Activated CD4-positive, alpha-beta T cell treated with anti-CD3 and anti-CD28 coated beads, Interleukin-2, amount 10 ng/mL, durations not matched to agents 7 days and 5 days (primary cell): ENCODE measurements around the gene SMURF1. TPM values are rescaled to one million over a fixed set of nuclear protein-coding genes. Genes with fewer than 3 reads are reported as not detected.

ENCODE experiments used
- CTCF ChIA-PET: fragments of 350-600 bp; sonication (Branson Sonifier 250); formaldehyde crosslinking; loops from one replicate; lab custom pipeline; 2021; ENCODE audit warnings: antibody characterized with exemption; lab: Charles Lee
- POLR2A ChIA-PET: fragments of 350-600 bp; sonication (Branson Sonifier 250); formaldehyde crosslinking; loops from one replicate; lab custom pipeline; 2021; ENCODE audit warnings: antibody characterized with exemption; lab: Charles Lee
- DNase-seq: peaks from one replicate; pipeline ENCODE4 v3.0.0-alpha.2; 2020
- H3K27ac Mint-ChIP-seq: one replicate; pipeline ENCODE4 v1.8.0; 2021; ENCODE audit warnings: mild to moderate bottlenecking, moderate library complexity, mixed read lengths
- H3K27me3 Mint-ChIP-seq: one replicate; pipeline ENCODE4 v1.8.0; 2021; ENCODE audit warnings: mixed read lengths
- H3K36me3 Mint-ChIP-seq: one replicate; pipeline ENCODE4 v1.8.0; 2021; ENCODE audit warnings: low read depth, mixed read lengths
- H3K4me1 Mint-ChIP-seq: one replicate; pipeline ENCODE4 v1.8.0; 2021; ENCODE audit warnings: mixed read lengths
- H3K4me3 Mint-ChIP-seq: one replicate; pipeline ENCODE4 v1.8.0; 2021; ENCODE audit warnings: mild to moderate bottlenecking, moderate library complexity, mixed read lengths
- H3K9me3 Mint-ChIP-seq: one replicate; pipeline ENCODE4 v1.8.0; 2021; ENCODE audit warnings: mixed read lengths
- total RNA-seq, 2 experiments: library from RNA; stranded (reverse); gene quantifications; one replicate each; pipeline ENCODE4 v1.2.3, GENCODE V29; 2021

The SMURF1 gene
- total RNA-seq, 2 experiments from 2014 or later = 12.6 to 14.2 TPM

DNA sequence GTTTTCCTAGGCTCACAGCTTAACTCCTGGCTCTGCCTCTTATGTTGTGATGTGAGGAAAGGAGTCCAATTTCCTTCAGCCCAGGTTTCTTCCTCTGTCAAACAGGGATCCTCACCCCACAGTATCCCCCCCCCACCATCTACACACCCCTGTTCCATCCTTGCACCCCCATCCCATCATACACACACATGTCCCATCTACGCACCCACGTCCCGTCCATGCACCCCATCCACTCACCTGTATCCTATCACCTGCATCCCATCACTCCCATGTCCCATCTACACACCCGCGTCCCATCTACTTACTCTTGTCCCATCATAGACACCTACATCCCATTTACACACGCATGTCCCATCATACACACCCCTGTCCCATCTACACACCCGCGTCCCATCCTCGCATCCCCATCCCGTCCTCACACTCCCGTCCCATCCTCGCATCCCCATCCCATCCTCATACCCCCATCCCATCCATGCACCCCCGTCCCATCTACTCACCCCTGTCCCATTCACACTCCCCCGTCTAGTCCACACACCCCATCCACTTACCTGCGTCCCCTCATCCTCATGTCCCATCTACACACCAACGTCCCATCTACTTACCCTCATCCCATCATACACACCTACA, 148.3 kb downstream of the SMURF1 start:
- H3K9me3 Mint-ChIP-seq = no peaks in the 10 kb centered on the region
- H3K36me3 Mint-ChIP-seq = peaks cover 46% of the 10 kb centered on the region
- ChIA-PET CTCF (interaction anchor here (1.1 kb wide), 1 partner anchor 40 kb away, joined by 3 read pairs; no protein-coding TSS in a partner anchor), POLR2A (no interaction called here)
- DNase-seq = no peak
- peak overlapping the region; percentile 0 for H3K27ac Mint-ChIP-seq
- no peak overlapping the region for H3K4me3 Mint-ChIP-seq
- H3K4me1 Mint-ChIP-seq = peaks cover 11% of the 10 kb centered on the region
- H3K27me3 Mint-ChIP-seq = no peaks in the 10 kb centered on the region

DNA sequence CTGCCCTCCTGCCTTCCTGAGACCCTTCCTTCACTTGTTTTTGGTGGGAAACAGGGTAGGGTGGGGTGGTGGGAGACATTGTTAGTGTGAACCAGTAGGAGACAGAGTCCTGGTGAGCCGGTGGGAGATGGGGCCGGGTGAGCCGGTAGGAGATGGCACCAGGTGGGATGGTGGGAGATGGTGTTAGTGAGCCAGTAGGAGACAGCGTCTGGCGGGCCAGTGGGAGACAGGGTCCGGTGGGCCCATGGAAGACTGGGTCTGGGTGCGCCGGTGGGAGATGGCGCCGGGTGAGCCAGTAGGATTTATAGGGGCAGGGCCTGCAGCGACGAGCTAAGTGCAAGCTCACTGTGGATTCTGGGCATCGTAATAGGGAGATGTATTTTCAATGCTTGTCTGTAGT, 148.8 kb downstream of the SMURF1 start:
- Mint-ChIP-seq H3K36me3 (peaks cover 49% of the 10 kb centered on the region), H3K4me1 (peaks cover 11% of the 10 kb centered on the region), H3K9me3 (no peaks in the 10 kb centered on the region), H3K27me3 (no peaks in the 10 kb centered on the region), H3K4me3 (no peak overlapping the region), H3K27ac (no peak overlapping the region)
- POLR2A ChIA-PET = no interaction called here
- CTCF ChIA-PET = no interaction called here
- no peak for DNase-seq

DNA sequence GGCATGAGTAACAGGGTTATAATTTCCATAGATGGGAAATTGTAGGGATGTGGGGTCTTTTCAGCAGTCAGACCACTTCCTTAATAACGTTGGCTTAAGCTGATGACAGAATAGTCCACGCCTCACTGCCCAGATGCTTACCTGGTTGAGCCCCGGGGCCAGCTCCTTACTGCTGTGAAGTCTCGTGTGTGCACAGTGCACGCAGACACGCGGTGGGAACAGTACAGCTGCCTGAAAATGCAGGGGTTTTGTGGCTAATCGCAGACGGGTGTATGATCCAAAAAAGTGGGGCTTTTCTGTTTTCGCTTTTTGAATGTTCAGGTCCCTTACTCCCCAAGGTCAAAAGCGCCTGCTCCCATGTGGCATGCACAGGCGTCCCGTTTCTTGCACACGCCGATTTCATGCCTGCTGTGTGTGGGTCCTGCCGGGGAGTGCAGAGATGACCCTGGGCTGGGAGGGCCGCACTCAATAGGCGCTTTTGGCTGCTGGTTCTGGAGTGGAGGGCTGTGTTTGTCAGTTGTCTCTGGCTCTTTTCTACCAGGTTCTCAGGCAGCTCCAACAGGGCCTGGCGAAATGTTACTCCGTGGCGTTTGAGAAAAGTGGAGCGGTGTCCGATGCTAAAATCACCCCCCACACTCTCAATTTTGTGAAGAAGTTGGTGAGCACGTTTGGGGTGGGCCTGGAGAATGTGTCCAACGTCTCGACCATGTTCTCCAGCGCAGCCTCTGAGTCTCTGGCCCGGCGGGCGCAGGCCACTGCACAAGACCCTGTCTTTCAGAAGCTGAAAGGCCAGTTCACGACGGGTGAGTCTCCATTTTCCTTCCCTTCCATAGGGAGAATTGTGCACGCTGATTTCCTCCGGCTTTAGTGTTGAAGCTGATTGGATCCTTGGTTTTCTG, 149.6 kb downstream of the SMURF1 start:
- POLR2A ChIA-PET = no interaction called here

DNA sequence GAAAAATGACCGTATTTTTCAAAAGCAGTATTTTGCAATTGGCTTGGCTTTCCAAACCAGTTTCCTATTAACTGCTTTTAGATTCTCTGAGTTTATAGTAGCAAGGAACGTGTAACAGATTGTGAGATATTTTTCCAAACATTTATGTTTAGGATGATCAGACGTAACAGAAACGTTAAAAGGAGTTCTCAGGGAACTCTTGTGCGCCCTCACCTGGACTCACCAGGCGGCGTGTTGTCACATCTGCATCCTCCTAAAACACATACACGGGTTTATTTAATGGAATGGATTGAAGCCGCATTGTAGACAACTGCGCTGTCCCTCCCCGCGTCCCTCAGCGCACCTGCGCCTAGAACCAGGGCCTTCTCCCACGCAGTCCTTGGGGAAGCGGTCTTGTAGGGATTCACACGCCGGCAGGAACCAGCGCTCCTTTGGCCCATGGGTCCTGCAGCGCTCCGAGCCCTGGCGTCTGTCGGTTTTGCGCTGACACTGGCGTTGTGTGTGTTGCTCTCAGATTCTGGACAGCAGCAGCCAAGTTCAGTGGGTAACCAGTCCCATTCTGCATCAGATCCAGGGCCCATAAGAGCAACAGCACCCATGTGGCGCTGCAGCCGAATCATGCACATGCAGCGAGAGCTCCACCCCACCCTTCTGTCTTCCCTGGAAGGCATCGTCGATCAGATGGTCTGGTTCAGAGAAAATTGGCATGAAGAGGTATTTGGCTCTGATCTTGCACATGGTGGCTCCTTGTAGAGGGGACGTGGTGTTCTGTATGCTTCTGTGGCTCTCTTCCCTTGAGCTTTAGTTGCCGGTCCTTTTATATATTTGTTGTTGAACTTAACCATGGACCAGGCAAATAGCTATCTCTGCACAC, 150.6 kb downstream of the SMURF1 start:
- H3K4me1 Mint-ChIP-seq = peaks cover 18% of the 10 kb centered on the region
- DNase-seq = no peak
- no peak overlapping the region for H3K4me3 Mint-ChIP-seq
- no peaks in the 10 kb centered on the region for H3K27me3 Mint-ChIP-seq
- CTCF ChIA-PET = interaction anchor here (1.2 kb wide), 1 partner anchor 8 kb away, joined by 3 read pairs; no protein-coding TSS in a partner anchor
- POLR2A ChIA-PET = no interaction called here
- no peak overlapping the region for H3K27ac Mint-ChIP-seq
- peaks cover 51% of the 10 kb centered on the region for H3K36me3 Mint-ChIP-seq
- H3K9me3 Mint-ChIP-seq = no peaks in the 10 kb centered on the region

More for the DNA sequence above, 149.6 kb downstream of the SMURF1 start:
- Mint-ChIP-seq H3K4me3 (no peak overlapping the region), H3K36me3 (peaks cover 51% of the 10 kb centered on the region), H3K4me1 (peaks cover 12% of the 10 kb centered on the region), H3K27me3 (no peaks in the 10 kb centered on the region), H3K27ac (no peak overlapping the region), H3K9me3 (no peaks in the 10 kb centered on the region)
- CTCF ChIA-PET = interaction anchor here (1.2 kb wide), 1 partner anchor 9 kb away, joined by 3 read pairs; no protein-coding TSS in a partner anchor
- no peak for DNase-seq

DNA sequence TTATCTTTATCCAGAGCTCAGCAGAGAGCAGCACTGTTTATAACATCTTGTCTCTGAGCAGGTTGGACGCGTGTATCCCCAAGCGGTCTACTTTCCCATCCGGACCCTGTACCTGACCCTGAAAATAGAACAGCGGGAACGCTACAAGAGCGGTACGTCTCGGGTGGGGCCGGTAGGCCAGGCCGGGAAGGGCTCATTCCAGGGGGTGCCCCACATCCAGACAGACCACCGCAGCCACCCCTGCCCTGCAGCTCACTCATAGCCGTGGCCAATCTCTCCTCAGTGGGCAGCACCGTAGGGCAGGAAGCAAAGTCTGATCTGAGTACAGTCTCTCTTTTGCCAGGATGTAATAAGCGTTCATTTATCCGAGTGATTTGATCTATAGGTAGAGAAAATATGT, 151.8 kb downstream of the SMURF1 start:
- no peak overlapping the region for H3K4me3 Mint-ChIP-seq
- H3K4me1 Mint-ChIP-seq = peaks cover 19% of the 10 kb centered on the region
- H3K36me3 Mint-ChIP-seq = peaks cover 63% of the 10 kb centered on the region
- H3K27ac Mint-ChIP-seq = no peak overlapping the region
- H3K9me3 Mint-ChIP-seq = no peaks in the 10 kb centered on the region
- H3K27me3 Mint-ChIP-seq = no peaks in the 10 kb centered on the region
- POLR2A ChIA-PET = no interaction called here
- CTCF ChIA-PET = interaction anchor here (1.0 kb wide), 1 partner anchor 8 kb away, joined by 3 read pairs; no protein-coding TSS in a partner anchor
- DNase-seq = no peak

DNA sequence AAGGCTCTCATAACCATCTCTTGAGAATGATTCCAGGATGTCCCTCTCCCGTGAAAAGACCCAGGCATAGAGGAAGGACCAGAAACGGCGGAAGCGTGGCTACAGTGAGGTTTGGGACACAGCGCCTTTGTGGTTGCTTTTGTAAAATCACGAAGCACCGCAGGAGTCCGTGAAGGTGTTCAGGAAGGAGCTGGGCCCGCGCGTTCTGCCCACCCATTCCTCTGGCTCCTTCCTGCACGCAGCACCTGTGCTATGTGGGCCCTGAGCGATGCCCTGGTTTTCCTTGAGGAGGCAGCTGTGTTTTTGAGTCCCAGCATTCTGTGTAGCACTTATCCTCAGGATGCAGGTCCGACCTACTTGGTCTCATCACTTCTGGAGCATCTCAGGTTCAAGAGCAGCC, 152.8 kb downstream of the SMURF1 start:
- POLR2A ChIA-PET = no interaction called here

DNA sequence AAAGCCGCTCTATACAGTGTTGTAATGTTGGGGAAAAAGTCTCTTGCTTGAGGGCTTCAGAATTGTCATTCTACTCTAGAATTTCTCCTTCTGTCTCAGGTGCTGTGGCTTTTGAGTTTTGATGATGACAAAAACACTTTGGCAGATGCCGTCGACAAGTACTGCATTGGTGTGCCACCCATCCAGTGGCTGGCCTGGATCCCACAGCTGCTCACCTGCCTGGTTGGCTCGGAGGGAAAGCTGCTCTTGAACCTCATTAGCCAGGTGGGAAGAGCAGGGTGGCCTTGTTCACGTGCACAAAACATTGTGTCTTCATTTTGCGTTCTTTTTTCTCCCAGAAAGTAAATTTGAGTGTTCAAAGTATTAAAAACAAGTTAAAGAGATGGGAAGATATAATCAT, 153.6 kb downstream of the SMURF1 start:
- H3K27me3 Mint-ChIP-seq = no peaks in the 10 kb centered on the region
- H3K27ac Mint-ChIP-seq = peak overlapping the region; percentile 46
- H3K9me3 Mint-ChIP-seq = peaks cover 9% of the 10 kb centered on the region
- H3K4me1 Mint-ChIP-seq = peaks cover 13% of the 10 kb centered on the region
- peaks cover 70% of the 10 kb centered on the region for H3K36me3 Mint-ChIP-seq
- CTCF ChIA-PET = interaction anchor here (1.1 kb wide), 1 partner anchor 84 kb away, joined by 3 read pairs; no protein-coding TSS in a partner anchor
- no peak overlapping the region for H3K4me3 Mint-ChIP-seq
- POLR2A ChIA-PET = no interaction called here
- DNase-seq = no peak

More for the DNA sequence above, 152.8 kb downstream of the SMURF1 start:
- Mint-ChIP-seq H3K9me3 (peaks cover 3% of the 10 kb centered on the region), H3K27ac (no peak overlapping the region), H3K27me3 (no peaks in the 10 kb centered on the region), H3K4me1 (peaks cover 17% of the 10 kb centered on the region), H3K36me3 (peaks cover 70% of the 10 kb centered on the region), H3K4me3 (no peak overlapping the region)
- DNase-seq = no peak
- CTCF ChIA-PET = no interaction called here

DNA sequence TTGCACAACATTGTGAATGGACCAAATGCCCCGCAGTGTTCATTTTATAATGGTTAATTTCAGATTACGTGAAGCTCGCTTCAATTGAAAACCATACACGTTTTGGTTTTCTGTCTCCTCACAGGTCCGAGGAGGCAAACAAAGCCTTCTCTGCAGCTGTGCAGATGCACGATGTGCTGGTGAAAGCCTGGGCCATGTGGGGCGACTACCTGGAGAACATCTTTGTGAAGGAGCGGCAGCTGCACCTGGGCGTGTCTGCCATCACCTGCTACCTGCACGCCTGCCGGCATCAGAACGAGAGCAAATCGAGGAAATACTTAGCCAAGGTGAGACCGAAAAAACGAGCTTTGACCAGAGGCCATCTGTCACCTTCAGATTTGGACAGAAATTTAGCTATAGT, 155.3 kb downstream of the SMURF1 start:
- Mint-ChIP-seq H3K4me1 (peaks cover 13% of the 10 kb centered on the region), H3K27me3 (no peaks in the 10 kb centered on the region), H3K27ac (peak overlapping the region; percentile 7), H3K4me3 (no peak overlapping the region), H3K36me3 (peaks cover 81% of the 10 kb centered on the region), H3K9me3 (peaks cover 9% of the 10 kb centered on the region)
- ChIA-PET POLR2A (no interaction called here), CTCF (interaction anchor here (1.1 kb wide), 1 partner anchor 21 kb away, joined by 3 read pairs; no protein-coding TSS in a partner anchor)
- no peak for DNase-seq

DNA sequence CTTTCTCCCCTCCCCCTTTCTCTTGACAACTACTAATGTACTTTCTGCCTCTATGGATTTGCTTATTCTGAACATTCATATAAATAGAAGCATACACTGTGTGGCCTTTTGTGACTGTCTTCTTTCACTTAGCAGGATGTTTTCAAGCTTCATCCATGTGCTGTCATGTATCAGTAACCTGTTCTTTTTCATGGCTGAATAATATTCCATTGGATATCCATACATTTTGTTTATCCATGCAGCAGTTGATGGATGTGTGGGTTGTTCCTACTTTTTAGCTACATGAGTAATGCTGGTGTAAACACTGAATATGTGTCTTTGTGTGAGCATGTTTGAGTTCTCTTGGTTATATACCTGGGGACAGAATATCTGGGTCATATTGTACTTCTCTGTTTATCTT, 158.0 kb downstream of the SMURF1 start:
- Mint-ChIP-seq H3K4me3 (no peak overlapping the region), H3K36me3 (peaks cover 81% of the 10 kb centered on the region), H3K4me1 (peaks cover 8% of the 10 kb centered on the region), H3K9me3 (peaks cover 9% of the 10 kb centered on the region), H3K27ac (no peak overlapping the region), H3K27me3 (no peaks in the 10 kb centered on the region)
- ChIA-PET CTCF (interaction anchor here (0.6 to 1.2 kb wide), 4 partner anchors 8 to 57 kb away, joined by 3 read pairs; no protein-coding TSS in a partner anchor), POLR2A (no interaction called here)
- DNase-seq = no peak

DNA sequence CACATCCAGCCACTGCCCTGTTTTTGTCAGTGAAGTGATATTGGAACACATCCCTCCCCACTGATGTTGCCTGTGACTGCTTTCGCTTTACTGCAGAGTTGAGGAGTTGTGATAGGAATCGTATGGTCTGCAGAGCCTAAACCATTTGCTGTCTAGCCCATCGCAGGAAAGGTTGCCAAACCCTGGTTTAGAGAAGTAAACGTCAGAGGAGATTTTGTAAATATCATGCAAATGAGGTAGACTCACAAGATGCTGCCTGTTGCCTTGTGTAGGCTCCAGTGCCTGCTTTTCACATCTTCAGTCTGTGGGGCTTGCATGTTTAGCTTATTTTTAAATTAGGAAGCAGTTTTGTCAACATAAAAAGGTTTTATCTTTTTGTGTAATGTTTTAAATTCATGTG, 158.5 kb downstream of the SMURF1 start:
- H3K4me3 Mint-ChIP-seq = no peak overlapping the region
- DNase-seq = no peak
- ChIA-PET POLR2A (no interaction called here), CTCF (interaction anchor here (0.6 to 1.3 kb wide), 5 partner anchors 8 to 57 kb away, joined by 3 to 5 read pairs (median 3); no protein-coding TSS in a partner anchor)
- H3K27ac Mint-ChIP-seq = no peak overlapping the region
- H3K9me3 Mint-ChIP-seq = peaks cover 9% of the 10 kb centered on the region
- peaks cover 78% of the 10 kb centered on the region for H3K36me3 Mint-ChIP-seq
- no peaks in the 10 kb centered on the region for H3K27me3 Mint-ChIP-seq
- peaks cover 8% of the 10 kb centered on the region for H3K4me1 Mint-ChIP-seq

DNA sequence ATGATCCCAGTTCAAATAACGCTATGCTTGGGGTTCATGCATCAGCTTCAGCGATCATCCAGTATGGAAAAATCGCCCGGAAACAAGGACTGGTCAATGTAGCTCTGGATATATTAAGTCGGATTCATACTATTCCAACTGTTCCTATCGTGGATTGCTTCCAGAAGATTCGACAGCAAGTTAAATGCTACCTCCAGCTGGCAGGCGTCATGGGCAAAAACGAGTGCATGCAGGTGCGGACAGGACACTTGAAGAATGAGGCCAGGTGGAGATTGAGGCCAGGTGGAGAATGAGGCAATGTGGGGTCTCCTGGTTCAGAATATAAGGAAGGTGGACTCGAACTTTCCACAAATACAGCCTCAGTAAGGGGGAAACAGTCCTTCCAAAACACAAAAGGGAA, 159.8 kb downstream of the SMURF1 start:
- H3K27ac Mint-ChIP-seq = peak overlapping the region; percentile 36
- POLR2A ChIA-PET = no interaction called here
- H3K27me3 Mint-ChIP-seq = no peaks in the 10 kb centered on the region

DNA sequence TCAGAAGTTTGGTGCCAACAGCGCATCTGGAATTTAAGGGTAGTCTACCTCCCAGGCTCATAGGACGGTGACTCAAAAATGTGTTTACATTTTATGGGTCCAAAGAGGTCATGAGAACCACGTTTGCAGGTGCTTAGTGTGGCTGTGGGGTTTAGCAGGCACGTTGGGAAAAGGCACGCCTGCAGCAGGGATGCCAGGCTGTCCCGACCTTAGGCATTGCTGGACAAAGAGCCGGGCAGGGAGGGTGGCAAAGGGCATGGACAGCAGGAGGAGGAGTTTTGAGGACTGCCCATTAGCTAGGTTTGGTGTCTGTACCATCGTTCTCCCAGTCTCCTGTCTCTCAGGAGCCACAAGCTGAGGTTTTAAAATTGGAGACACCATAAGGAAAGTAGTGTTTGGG, 161.2 kb downstream of the SMURF1 start:
- Mint-ChIP-seq H3K4me1 (no peaks in the 10 kb centered on the region), H3K36me3 (peaks cover 73% of the 10 kb centered on the region), H3K9me3 (peaks cover 9% of the 10 kb centered on the region), H3K4me3 (no peak overlapping the region), H3K27ac (no peak overlapping the region), H3K27me3 (no peaks in the 10 kb centered on the region)
- no peak for DNase-seq
- ChIA-PET CTCF (interaction anchor here (0.5 kb wide), 1 partner anchor 88 kb away, joined by 3 read pairs; no protein-coding TSS in a partner anchor), POLR2A (no interaction called here)

More for the DNA sequence above, 159.8 kb downstream of the SMURF1 start:
- H3K9me3 Mint-ChIP-seq = peaks cover 9% of the 10 kb centered on the region
- CTCF ChIA-PET = interaction anchor here (0.6 to 1.4 kb wide), 5 partner anchors 8 to 103 kb away, joined by 3 to 5 read pairs (median 3); no protein-coding TSS in a partner anchor
- peaks cover 74% of the 10 kb centered on the region for H3K36me3 Mint-ChIP-seq
- H3K4me3 Mint-ChIP-seq = no peak overlapping the region
- DNase-seq = no peak
- H3K4me1 Mint-ChIP-seq = peaks cover 5% of the 10 kb centered on the region
